Activated CD4-positive, alpha-beta T cell treated with anti-CD3 and anti-CD28 coated beads, Interleukin-2, amount 50 U/mL, for 4 hours (primary cell): Measurements from ENCODE around the gene RNASE8.
"Not testable (repeated sequence)": the region's sequence is repeated elsewhere in the genome, so short reads cannot be mapped to it uniquely, and the experiment has no call there.

Experiments
- DNase-seq, 2 experiments: peaks; one replicate each; pipeline ENCODE4 v3.0.0-alpha.2; 2020

The RNASE8 gene

GRCh38 chr14:21030531-21030930 lies 27.1 kb upstream of the RNASE8 start:
- no peak for DNase-seq

GRCh38 chr14:21032326-21033132 lies 25.1 kb upstream of the RNASE8 start:
- DNase-seq = no peak

GRCh38 chr14:21033133-21033698 lies 24.4 kb upstream of the RNASE8 start:
- DNase-seq = no peak

- DNase-seq = no peak
These were observed 22.9 kb upstream of the RNASE8 start, which contains the start of gene RNASE13 for GRCh38 chr14:21034707-21035106. RNASE13 (minus strand) TSS chr14:21034807; CDS start chr14:21034288, 519 bp downstream.

GRCh38 chr14:21036751-21037150 lies 20.9 kb upstream of the RNASE8 start:
- DNase-seq = no peak

- no peak for DNase-seq
These were observed 20.5 kb upstream of the RNASE8 start for GRCh38 chr14:21037156-21037555.

- no peak for DNase-seq
These were observed 18.9 kb upstream of the RNASE8 start for GRCh38 chr14:21038441-21039422.

GRCh38 chr14:21039585-21040369 lies 17.8 kb upstream of the RNASE8 start:
- DNase-seq = no peak

- no peak for DNase-seq
These were observed 17.2 kb upstream of the RNASE8 start for GRCh38 chr14:21040370-21040925.

GRCh38 chr14:21040941-21041340 lies 16.7 kb upstream of the RNASE8 start:
- DNase-seq = not testable (repeated sequence)

GRCh38 chr14:21041676-21042433 lies 15.8 kb upstream of the RNASE8 start, which contains the start of gene RNASE7:
RNASE7 (plus strand) TSS chr14:21042362; CDS start chr14:21042993, 631 bp downstream.
- no peak for DNase-seq

- DNase-seq = no peak
These were observed 14.7 kb upstream of the RNASE8 start for GRCh38 chr14:21042918-21043317.

- no peak for DNase-seq
These were observed 14.1 kb upstream of the RNASE8 start for GRCh38 chr14:21043387-21043973.

- DNase-seq = no peak
These were observed 13.5 kb upstream of the RNASE8 start for GRCh38 chr14:21043974-21044618.

- DNase-seq = no peak
These were observed 10.2 kb upstream of the RNASE8 start for GRCh38 chr14:21047378-21047781.

- DNase-seq = no peak
These were observed 9.0 kb upstream of the RNASE8 start for GRCh38 chr14:21048638-21049037.

GRCh38 chr14:21049271-21049673 lies 8.3 kb upstream of the RNASE8 start:
- no peak for DNase-seq

GRCh38 chr14:21050597-21050996 lies 7.0 kb upstream of the RNASE8 start:
- DNase-seq = no peak

GRCh38 chr14:21053184-21054122 lies 4.2 kb upstream of the RNASE8 start:
- no peak for DNase-seq
